Uterus (tissue), 2 donors: ENCODE results near the gene SUCNR1.

Source experiments
- POLR2A ChIP-seq, 2 donors: fragments of 450-650 bp; IDR thresholded peaks; one replicate each; pipeline ENCODE4 v1.6.1; 2016; ENCODE audit warnings: antibody characterized with exemption in 2 of 2, mild to moderate bottlenecking in 1 of 2, moderate library complexity in 1 of 2
- TF ChIP-seq, protein P1 (sequence below), 4 experiments: fragments of 200-600 bp in 2 of 4; fragments of 450-650 bp in 2 of 4; sonication (generic) in 2 of 4; IDR thresholded peaks; one replicate each; pipeline ENCODE4 v1.5.1; 2016 to 2019; ENCODE audit warnings: antibody characterized with exemption in 4 of 4, mild to moderate bottlenecking in 2 of 4, moderate library complexity in 1 of 4

GRCh38 chr3:151912028-151912427, 38.6 kb downstream of the SUCNR1 start:
- TF ChIP-seq, protein P1, sequence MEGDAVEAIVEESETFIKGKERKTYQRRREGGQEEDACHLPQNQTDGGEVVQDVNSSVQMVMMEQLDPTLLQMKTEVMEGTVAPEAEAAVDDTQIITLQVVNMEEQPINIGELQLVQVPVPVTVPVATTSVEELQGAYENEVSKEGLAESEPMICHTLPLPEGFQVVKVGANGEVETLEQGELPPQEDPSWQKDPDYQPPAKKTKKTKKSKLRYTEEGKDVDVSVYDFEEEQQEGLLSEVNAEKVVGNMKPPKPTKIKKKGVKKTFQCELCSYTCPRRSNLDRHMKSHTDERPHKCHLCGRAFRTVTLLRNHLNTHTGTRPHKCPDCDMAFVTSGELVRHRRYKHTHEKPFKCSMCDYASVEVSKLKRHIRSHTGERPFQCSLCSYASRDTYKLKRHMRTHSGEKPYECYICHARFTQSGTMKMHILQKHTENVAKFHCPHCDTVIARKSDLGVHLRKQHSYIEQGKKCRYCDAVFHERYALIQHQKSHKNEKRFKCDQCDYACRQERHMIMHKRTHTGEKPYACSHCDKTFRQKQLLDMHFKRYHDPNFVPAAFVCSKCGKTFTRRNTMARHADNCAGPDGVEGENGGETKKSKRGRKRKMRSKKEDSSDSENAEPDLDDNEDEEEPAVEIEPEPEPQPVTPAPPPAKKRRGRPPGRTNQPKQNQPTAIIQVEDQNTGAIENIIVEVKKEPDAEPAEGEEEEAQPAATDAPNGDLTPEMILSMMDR (IDR thresholded peaks at IDR 0.05): no peak
- TF ChIP-seq POLR2A (IDR thresholded peaks at IDR 0.05): no peak
